ENCODE data around the gene ATP6V1G1. TPM values are rescaled to one million over a fixed set of nuclear protein-coding genes. Genes with fewer than 3 reads are reported as not detected.
"Not testable (repeated sequence)": the region's sequence is repeated elsewhere in the genome, so short reads cannot be mapped to it uniquely, and the experiment has no call there.

The ATP6V1G1 gene
- total RNA-seq, 2 experiments from 2014 or later: 95.8 to 96.7 TPM

GRCh38 chr9:114590328-114590727, 2.8 kb downstream of the ATP6V1G1 start:
- DNase-seq (no peak), ATAC-seq (ENCODE audit: low read depth) (no peak)
- H3K9me3 Mint-ChIP-seq: no peaks in the 10 kb centered on the region
- POLR2A ChIA-PET: interaction anchor here (0.7 to 4.1 kb wide), 4 partner anchors 21 to 205 kb away, joined by 3 to 50 read pairs (median 5); partner anchors contain the start of gene TMEM268
- H3K36me3 Mint-ChIP-seq: peaks cover 29% of the 10 kb centered on the region
- H3K27me3 Mint-ChIP-seq: no peaks in the 10 kb centered on the region
- H3K4me3 Mint-ChIP-seq: peak overlapping the region; percentile 55
- peak overlapping the region; percentile 34 for H3K27ac Mint-ChIP-seq
- H3K4me1 Mint-ChIP-seq: peaks cover 51% of the 10 kb centered on the region

DNA sequence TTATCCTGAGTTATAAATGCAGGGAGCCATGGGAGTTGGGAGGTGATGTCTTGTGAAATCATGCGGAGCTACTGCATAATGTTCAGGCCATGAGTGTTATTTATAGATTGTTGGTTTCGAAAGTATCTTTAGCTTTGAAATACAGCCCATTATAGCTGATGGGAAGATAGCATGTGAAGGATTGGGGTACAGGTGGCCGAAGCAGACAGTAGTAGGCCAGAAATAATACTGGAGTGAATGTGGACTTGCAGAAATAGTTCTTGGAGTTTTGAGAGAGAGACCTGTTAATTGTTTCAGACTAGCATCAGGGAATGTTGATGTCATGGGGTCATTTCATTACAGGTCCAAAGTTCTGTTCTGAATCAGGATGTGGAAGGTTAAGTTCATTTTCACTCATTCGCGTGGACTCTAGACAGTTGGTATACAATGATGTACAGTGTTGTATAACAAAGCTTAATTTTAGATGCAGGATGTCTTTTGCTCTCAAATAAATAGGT, 3.8 kb downstream of the ATP6V1G1 start:
- ATAC-seq (ENCODE audit: low read depth) (no peak), DNase-seq (no peak)
- H3K4me3 Mint-ChIP-seq: peak overlapping the region; percentile 80
- peaks cover 57% of the 10 kb centered on the region for H3K4me1 Mint-ChIP-seq
- H3K27me3 Mint-ChIP-seq: no peaks in the 10 kb centered on the region
- POLR2A ChIA-PET: interaction anchor here (1.1 to 4.1 kb wide), 4 partner anchors 10 to 62 kb away, joined by 3 to 50 read pairs (median 15); partner anchors contain the start of gene TMEM268
- H3K27ac Mint-ChIP-seq: peak overlapping the region; percentile 88
- H3K36me3 Mint-ChIP-seq: peaks cover 36% of the 10 kb centered on the region
- H3K9me3 Mint-ChIP-seq: no peaks in the 10 kb centered on the region

DNA sequence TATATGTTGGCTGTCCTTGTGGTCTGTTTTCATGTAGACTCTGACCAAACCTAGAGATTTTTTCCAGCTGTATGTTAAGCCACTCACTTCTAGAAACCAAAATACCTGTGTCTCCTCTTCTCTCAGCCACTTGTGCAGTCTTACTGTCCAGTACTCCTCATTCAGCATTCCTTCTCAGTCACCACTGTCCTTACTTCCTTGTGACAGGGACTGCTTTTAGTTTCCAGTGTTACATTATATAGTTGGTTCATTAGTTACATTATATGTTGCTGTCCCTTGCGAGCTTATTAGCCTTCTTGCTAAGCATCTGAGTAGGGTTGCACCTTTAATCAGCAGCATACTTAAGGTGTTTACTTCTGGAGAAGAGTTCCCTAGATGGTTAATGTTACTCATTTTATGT, 4.3 kb downstream of the ATP6V1G1 start:
- no peak for DNase-seq
- POLR2A ChIA-PET: interaction anchor here (0.9 to 4.1 kb wide), 8 partner anchors 9 to 186 kb away, joined by 3 to 50 read pairs (median 4); partner anchors contain the start of gene TMEM268
- peaks cover 39% of the 10 kb centered on the region for H3K36me3 Mint-ChIP-seq
- no peaks in the 10 kb centered on the region for H3K9me3 Mint-ChIP-seq
- peak overlapping the region; percentile 88 for H3K27ac Mint-ChIP-seq
- peak overlapping the region; percentile 80 for H3K4me3 Mint-ChIP-seq
- no peak for ATAC-seq (ENCODE audit: low read depth)
- H3K4me1 Mint-ChIP-seq: peaks cover 59% of the 10 kb centered on the region
- no peaks in the 10 kb centered on the region for H3K27me3 Mint-ChIP-seq

DNA sequence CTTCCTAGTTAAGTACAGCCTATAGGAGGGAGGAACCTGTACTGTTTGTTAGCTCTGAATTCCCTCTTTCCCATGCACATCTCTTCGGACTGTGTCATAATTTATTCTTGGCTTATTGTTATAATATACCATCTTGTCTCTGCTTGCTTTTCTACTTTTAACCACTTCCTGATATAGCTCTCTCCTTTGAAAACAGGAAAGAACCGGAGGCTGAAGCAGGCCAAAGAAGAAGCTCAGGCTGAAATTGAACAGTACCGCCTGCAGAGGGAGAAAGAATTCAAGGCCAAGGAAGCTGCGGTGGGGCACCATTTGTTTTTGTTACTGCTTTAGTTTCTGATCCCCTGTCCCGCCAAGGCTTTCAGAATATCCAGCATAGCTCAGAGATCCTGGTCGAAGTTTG, 4.8 kb downstream of the ATP6V1G1 start:
- Mint-ChIP-seq H3K4me3 (peak overlapping the region; percentile 80), H3K9me3 (no peaks in the 10 kb centered on the region), H3K36me3 (peaks cover 42% of the 10 kb centered on the region), H3K4me1 (peaks cover 55% of the 10 kb centered on the region), H3K27me3 (no peaks in the 10 kb centered on the region), H3K27ac (peak overlapping the region; percentile 88)
- peak; percentile 55 for ATAC-seq (ENCODE audit: low read depth)
- peak; percentile 43 for DNase-seq
- POLR2A ChIA-PET: interaction anchor here (0.8 to 4.1 kb wide), 8 partner anchors 9 to 204 kb away, joined by 3 to 50 read pairs (median 4); partner anchors contain the start of genes AKNA and TMEM268

GRCh38 chr9:114594136-114594535, 6.6 kb downstream of the ATP6V1G1 start:
- peaks cover 47% of the 10 kb centered on the region for H3K4me1 Mint-ChIP-seq
- H3K36me3 Mint-ChIP-seq: peaks cover 43% of the 10 kb centered on the region
- no peak overlapping the region for H3K27ac Mint-ChIP-seq
- DNase-seq (no peak), ATAC-seq (ENCODE audit: low read depth) (no peak)
- no peaks in the 10 kb centered on the region for H3K9me3 Mint-ChIP-seq
- H3K27me3 Mint-ChIP-seq: no peaks in the 10 kb centered on the region
- POLR2A ChIA-PET: no interaction called here
- H3K4me3 Mint-ChIP-seq: no peak overlapping the region

GRCh38 chr9:114600502-114601248, 13.1 kb downstream of the ATP6V1G1 start:
- not testable (repeated sequence) for H3K4me3 Mint-ChIP-seq; H3K9me3 Mint-ChIP-seq; H3K27ac Mint-ChIP-seq; ATAC-seq (ENCODE audit: low read depth); H3K4me1 Mint-ChIP-seq; DNase-seq; H3K27me3 Mint-ChIP-seq
- peaks cover 50% of the 10 kb centered on the region for H3K36me3 Mint-ChIP-seq
- POLR2A ChIA-PET: interaction anchor here (0.7 to 1.9 kb wide), 3 partner anchors 8 to 11 kb away, joined by 3 to 8 read pairs (median 3); partner anchors contain the start of gene TMEM268

- not testable (repeated sequence) for H3K9me3 Mint-ChIP-seq; H3K27ac Mint-ChIP-seq; DNase-seq; H3K4me3 Mint-ChIP-seq; H3K4me1 Mint-ChIP-seq; H3K27me3 Mint-ChIP-seq; ATAC-seq (ENCODE audit: low read depth)
- POLR2A ChIA-PET: interaction anchor here (1.0 kb wide), 1 partner anchor 9 kb away, joined by 3 read pairs; no protein-coding TSS in a partner anchor
- peaks cover 43% of the 10 kb centered on the region for H3K36me3 Mint-ChIP-seq
These were observed 14.2 kb downstream of the ATP6V1G1 start for GRCh38 chr9:114601787-114602186.

DNA sequence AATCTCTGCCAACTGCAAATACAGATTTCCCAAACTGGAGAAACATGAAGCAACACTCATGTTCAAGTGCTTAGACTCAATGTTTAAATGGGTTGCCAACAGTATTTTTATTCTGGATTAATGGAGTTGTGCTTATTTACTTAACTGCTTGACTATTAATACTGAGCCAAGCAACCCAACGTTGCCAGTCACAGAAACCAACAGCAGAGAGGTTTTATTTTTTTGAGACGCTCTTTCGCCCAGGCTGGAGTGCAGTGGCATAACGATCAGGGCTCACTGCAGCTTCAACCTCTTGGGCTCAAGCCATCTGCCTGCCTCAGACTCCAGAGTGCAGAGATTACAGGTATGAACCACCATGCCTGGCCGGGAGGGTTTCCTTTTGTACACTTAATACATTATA, 15.1 kb downstream of the ATP6V1G1 start:
- ATAC-seq (ENCODE audit: low read depth) (no peak), DNase-seq (no peak)
- peaks cover 8% of the 10 kb centered on the region for H3K9me3 Mint-ChIP-seq
- POLR2A ChIA-PET: no interaction called here
- peaks cover 38% of the 10 kb centered on the region for H3K36me3 Mint-ChIP-seq
- H3K4me3 Mint-ChIP-seq: no peak overlapping the region
- H3K27me3 Mint-ChIP-seq: no peaks in the 10 kb centered on the region
- no peak overlapping the region for H3K27ac Mint-ChIP-seq
- H3K4me1 Mint-ChIP-seq: peaks cover 4% of the 10 kb centered on the region

DNA sequence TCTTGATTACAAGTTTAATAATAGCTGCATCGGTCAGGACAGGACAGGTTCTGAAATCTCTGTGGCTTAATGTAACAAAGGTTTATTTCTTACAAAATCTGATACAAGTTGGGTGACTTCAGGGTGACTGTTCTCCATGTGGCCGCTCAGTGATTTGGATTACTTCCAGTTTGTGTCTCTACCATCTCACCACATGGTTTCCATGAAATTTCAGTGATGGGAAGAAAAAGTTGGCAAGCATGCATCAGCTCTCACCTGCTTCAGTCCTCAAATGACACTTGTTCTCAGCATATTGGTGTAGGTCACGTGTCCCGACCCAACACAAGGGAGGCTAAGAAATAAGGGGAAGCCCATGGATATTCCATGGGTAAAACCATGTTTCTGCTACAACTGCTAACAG, 15.7 kb downstream of the ATP6V1G1 start:
- POLR2A ChIA-PET: interaction anchor here (0.6 to 0.7 kb wide), 2 partner anchors 13 to 254 kb away, joined by 4 to 7 read pairs; no protein-coding TSS in a partner anchor
- H3K27me3 Mint-ChIP-seq: no peaks in the 10 kb centered on the region
- H3K9me3 Mint-ChIP-seq: peaks cover 8% of the 10 kb centered on the region
- ATAC-seq (ENCODE audit: low read depth) (no peak), DNase-seq (no peak)
- H3K27ac Mint-ChIP-seq: no peak overlapping the region
- H3K4me3 Mint-ChIP-seq: no peak overlapping the region
- H3K36me3 Mint-ChIP-seq: peaks cover 38% of the 10 kb centered on the region
- peaks cover 4% of the 10 kb centered on the region for H3K4me1 Mint-ChIP-seq

DNA sequence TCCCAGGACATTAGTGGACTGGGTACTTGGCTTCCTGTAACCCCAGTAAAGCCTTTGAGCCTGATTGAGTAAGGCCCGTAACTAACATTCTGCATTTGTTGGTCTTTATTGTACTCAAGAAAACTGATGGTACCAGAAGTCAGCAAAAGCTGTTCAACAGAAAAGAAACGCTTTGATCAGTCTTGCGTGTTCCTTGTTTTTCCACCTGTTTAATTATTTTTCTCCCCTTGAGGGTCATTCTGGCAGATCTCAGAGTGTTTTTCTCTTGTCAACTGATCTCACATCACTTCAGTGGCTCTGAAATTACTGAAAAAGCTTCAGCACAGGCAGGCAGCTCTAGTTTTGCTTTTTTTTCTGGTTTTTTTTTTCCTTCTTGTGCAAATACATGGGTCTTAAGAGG, 17.4 kb downstream of the ATP6V1G1 start:
- peaks cover 8% of the 10 kb centered on the region for H3K9me3 Mint-ChIP-seq
- peaks cover 21% of the 10 kb centered on the region for H3K36me3 Mint-ChIP-seq
- no peak overlapping the region for H3K4me3 Mint-ChIP-seq
- POLR2A ChIA-PET: no interaction called here
- H3K4me1 Mint-ChIP-seq: peaks cover 8% of the 10 kb centered on the region
- H3K27ac Mint-ChIP-seq: peak overlapping the region; percentile 8
- H3K27me3 Mint-ChIP-seq: no peaks in the 10 kb centered on the region
- no peak for DNase-seq
- no peak for ATAC-seq (ENCODE audit: low read depth)

DNA sequence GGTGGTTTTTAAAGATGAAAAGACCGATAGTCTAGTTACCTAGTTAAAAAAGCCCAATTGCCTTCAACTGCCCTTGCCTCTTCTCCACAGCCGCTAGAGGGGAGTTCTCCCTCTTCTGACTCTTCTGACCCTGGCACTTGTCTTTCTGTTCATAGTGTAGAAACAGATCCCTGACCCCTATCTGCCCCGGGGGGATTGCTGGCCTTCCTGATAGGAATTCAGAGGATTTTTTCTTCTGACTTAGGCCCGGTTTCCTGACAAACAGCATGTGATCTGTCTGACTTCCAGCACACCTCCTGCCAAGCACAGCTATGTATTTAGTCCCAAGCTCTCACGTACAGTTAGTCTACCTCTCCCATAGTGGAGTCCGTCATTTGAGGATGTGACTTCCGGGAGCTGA, 18.5 kb downstream of the ATP6V1G1 start:
- POLR2A ChIA-PET: interaction anchor here (1.6 kb wide), 1 partner anchor 13 kb away, joined by 5 read pairs; no protein-coding TSS in a partner anchor
- Mint-ChIP-seq H3K27ac (no peak overlapping the region), H3K36me3 (peaks cover 11% of the 10 kb centered on the region), H3K4me1 (peaks cover 17% of the 10 kb centered on the region), H3K4me3 (no peak overlapping the region), H3K9me3 (peaks cover 6% of the 10 kb centered on the region), H3K27me3 (no peaks in the 10 kb centered on the region)
- no peak for ATAC-seq (ENCODE audit: low read depth)
- no peak for DNase-seq

DNA sequence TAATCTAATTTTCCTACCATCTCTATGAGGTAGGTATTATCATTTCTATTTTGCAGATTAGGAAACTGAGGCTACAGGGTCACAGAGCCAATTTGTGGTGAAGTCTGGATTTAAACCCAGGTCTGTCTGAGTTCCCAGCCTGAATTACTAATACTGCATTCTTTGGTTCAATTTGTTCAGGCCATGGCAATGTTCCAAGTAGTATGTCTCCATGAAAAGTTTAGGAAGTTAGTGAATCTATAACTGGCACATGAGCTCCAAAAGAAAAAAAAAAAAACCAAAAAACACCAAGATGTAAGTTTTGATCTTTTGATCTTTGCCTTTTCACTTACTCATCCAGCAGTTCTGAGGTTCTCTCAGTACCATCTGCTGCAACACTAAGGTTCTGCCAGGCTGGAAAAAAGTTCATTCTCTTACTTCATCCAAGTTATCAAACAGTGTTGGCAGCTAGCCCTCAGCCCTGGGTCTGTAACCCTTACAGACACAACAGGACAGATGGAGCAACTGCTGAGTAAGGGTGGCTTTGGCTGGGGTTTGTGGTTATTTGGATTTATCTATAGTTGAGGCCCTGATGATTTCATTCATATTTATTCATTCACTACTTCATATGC, 19.1 kb downstream of the ATP6V1G1 start:
- Mint-ChIP-seq H3K27me3 (no peaks in the 10 kb centered on the region), H3K9me3 (peaks cover 3% of the 10 kb centered on the region)
- POLR2A ChIA-PET: interaction anchor here (1.6 kb wide), 1 partner anchor 14 kb away, joined by 5 read pairs; no protein-coding TSS in a partner anchor

More for the DNA sequence above, 19.1 kb downstream of the ATP6V1G1 start:
- peaks cover 17% of the 10 kb centered on the region for H3K4me1 Mint-ChIP-seq
- H3K4me3 Mint-ChIP-seq: no peak overlapping the region
- ATAC-seq (ENCODE audit: low read depth): no peak
- H3K36me3 Mint-ChIP-seq: peaks cover 4% of the 10 kb centered on the region
- H3K27ac Mint-ChIP-seq: no peak overlapping the region
- no peak for DNase-seq
